Lung (tissue), 12 donors: ENCODE results near the gene ADNP. TPM values are rescaled to one million over a fixed set of nuclear protein-coding genes. Genes with fewer than 3 reads are reported as not detected.

Experiments
- ATAC-seq: fragments of 200-7000 bp; cut with Tn5 transposase; one replicate; pipeline ENCODE4 v1.9.1; 2020; ENCODE audit warnings: moderate number of reproducible peaks; ENCODE audit not compliant: insufficient read depth, low FRiP score
- DNase-seq, 3 donors: peaks; one replicate each; pipeline ENCODE4 v3.0.0-alpha.2; 2013 to 2017
- H3K27ac ChIP-seq, 2 donors: one replicate each; pipeline ENCODE4 v1.5.1; 2013; ENCODE audit warnings: mild to moderate bottlenecking in 2 of 2, moderate library complexity in 2 of 2, control low read depth in 1 of 2, inconsistent platforms in 1 of 2, low read depth in 1 of 2, low read length in 1 of 2
- H3K27me3 ChIP-seq, 3 donors: one replicate each; pipeline ENCODE4 v1.5.1; 2013; ENCODE audit warnings: low read length in 2 of 3; ENCODE audit not compliant: control insufficient read depth in 3 of 3, insufficient read depth in 3 of 3
- H3K36me3 ChIP-seq, 4 donors: one replicate each; pipeline ENCODE4 v1.5.1; 2013; ENCODE audit warnings: low read length in 4 of 4, mild to moderate bottlenecking in 1 of 4, moderate library complexity in 1 of 4; ENCODE audit not compliant: control insufficient read depth in 4 of 4, insufficient read depth in 4 of 4
- H3K4me1 ChIP-seq, 5 donors: one replicate each; pipeline ENCODE4 v1.5.1; 2013; ENCODE audit warnings: low read length in 5 of 5, mild to moderate bottlenecking in 2 of 5, moderate library complexity in 1 of 5; ENCODE audit not compliant: control insufficient read depth in 5 of 5, insufficient read depth in 5 of 5
- H3K4me3 ChIP-seq: one replicate; pipeline ENCODE4 v1.5.1; 2013; ENCODE audit warnings: mild to moderate bottlenecking, control low read depth, moderate library complexity
- H3K9ac ChIP-seq, 2 donors: one replicate each; pipeline ENCODE4 v1.5.1; 2013; ENCODE audit warnings: low read length in 2 of 2, control low read depth in 1 of 2; ENCODE audit not compliant: insufficient read depth in 1 of 2
- H3K9me3 ChIP-seq, 4 donors: one replicate each; pipeline ENCODE4 v1.5.1; 2013; ENCODE audit warnings: low read length in 3 of 4, mild to moderate bottlenecking in 1 of 4, moderate library complexity in 1 of 4; ENCODE audit not compliant: control insufficient read depth in 4 of 4, insufficient read depth in 3 of 4
- WGBS, 2 donors: extraction: QIAGEN DNeasy Blood & Tissue Kit; methylation state at CpG; one replicate each; pipeline ENCODE4 v1.1.7; 2013; 5-methylcytosine and 5-hydroxymethylcytosine counted together
- polyA plus RNA-seq, 2 donors: library from polyadenylated mRNA; stranded (reverse); fragments of 200-250 nt; gene quantifications; one replicate each; pipeline ENCODE4 v1.2.1, GENCODE V29; 2013
- total RNA-seq, 2 donors: library from RNA; depleted of rRNA in 1 of 2; stranded (reverse); fragments of >200 nt in 1 of 2; gene quantifications; one replicate each; pipeline ENCODE4 v1.2.1, GENCODE V29; 2014 to 2021
- TF ChIP-seq, protein P1 (sequence below): IDR thresholded peaks from 2 replicates; pipeline ENCODE4 v1.5.1; 2012; ENCODE audit warnings: mild to moderate bottlenecking; ENCODE audit errors: control extremely low read depth, extremely low read depth
- donor health status: control.
- donor health status: control.
- donor health status: Bipolar disorder and iron deficiency.
- donor health status: healthy.
- donor health status: DM: yes; HTN: yes; CAD: no.

Gene ADNP
- total and polyA plus RNA-seq, 4 donors: 18.0 to 81.5 (median 41.5) TPM

DNA sequence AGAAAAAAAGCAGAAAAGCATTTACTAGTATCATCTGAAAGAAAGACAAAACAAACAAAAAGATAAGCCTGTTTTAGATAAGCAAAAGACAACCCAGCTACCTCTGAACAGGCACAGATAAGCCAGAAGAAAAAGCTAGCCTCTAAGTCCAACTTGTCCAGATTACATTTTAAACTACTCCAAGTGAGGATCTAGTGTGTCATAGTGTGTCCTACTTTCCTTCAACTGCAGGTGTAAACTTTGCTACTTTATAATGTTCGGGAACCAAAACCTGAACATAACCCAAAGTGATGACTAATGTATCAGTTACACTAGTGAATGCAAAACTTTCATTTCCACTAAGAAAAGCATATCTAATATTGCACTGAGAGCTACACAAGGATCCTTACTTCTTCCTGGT lies 19.5 kb downstream of the ADNP start:
- H3K27ac ChIP-seq: no peak overlapping the region
- WGBS, 2 donors: 56 to 85% methylated on average over 1 of the region's 1 CpG
- H3K9ac ChIP-seq: no peak overlapping the region
- no peak for ATAC-seq
- no peak for DNase-seq
- H3K4me1 ChIP-seq: peaks cover 3 to 37% (median 8%) of the 10 kb centered on the region in 5 donors
- TF ChIP-seq, protein P1, sequence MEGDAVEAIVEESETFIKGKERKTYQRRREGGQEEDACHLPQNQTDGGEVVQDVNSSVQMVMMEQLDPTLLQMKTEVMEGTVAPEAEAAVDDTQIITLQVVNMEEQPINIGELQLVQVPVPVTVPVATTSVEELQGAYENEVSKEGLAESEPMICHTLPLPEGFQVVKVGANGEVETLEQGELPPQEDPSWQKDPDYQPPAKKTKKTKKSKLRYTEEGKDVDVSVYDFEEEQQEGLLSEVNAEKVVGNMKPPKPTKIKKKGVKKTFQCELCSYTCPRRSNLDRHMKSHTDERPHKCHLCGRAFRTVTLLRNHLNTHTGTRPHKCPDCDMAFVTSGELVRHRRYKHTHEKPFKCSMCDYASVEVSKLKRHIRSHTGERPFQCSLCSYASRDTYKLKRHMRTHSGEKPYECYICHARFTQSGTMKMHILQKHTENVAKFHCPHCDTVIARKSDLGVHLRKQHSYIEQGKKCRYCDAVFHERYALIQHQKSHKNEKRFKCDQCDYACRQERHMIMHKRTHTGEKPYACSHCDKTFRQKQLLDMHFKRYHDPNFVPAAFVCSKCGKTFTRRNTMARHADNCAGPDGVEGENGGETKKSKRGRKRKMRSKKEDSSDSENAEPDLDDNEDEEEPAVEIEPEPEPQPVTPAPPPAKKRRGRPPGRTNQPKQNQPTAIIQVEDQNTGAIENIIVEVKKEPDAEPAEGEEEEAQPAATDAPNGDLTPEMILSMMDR: no peak
- H3K27me3 ChIP-seq: no peaks in the 10 kb centered on the region
- peaks cover 0 to 7% (median under 1%) of the 10 kb centered on the region in 4 donors for H3K36me3 ChIP-seq
- H3K9me3 ChIP-seq: no peaks in the 10 kb centered on the region
- no peak overlapping the region for H3K4me3 ChIP-seq

DNA sequence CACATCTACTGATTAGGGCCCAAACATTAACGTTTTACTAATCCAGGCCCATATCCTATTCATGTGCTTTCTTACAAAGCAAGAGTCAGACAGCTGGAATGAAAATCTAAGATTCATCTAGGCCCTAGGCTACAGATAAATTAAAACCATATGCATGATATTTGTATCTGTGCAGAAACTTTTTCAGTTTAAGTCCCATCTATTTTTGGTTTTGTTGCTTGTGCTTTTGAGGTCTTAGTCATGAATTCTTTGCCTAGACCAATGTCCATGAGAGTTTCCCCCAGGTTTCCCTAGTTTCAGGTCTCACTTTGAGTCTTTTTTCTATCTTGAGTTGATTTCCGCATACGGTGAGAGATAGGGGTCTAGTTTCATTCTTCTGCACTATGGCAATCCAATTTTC lies 20.2 kb downstream of the ADNP start:
- Histone ChIP-seq H3K36me3 (peaks cover 0 to 4% (median 0%) of the 10 kb centered on the region in 4 donors), H3K9me3 (no peaks in the 10 kb centered on the region), H3K9ac (no peak overlapping the region), H3K27me3 (no peaks in the 10 kb centered on the region), H3K4me1 (peaks cover 4 to 34% (median 10%) of the 10 kb centered on the region in 5 donors), H3K4me3 (no peak overlapping the region), H3K27ac (no peak overlapping the region)
- TF ChIP-seq, protein P1: no peak
- ATAC-seq (no peak), DNase-seq (no peak)
- WGBS, 2 donors: 70 to 78% methylated on average over 3 of the region's 3 CpGs

DNA sequence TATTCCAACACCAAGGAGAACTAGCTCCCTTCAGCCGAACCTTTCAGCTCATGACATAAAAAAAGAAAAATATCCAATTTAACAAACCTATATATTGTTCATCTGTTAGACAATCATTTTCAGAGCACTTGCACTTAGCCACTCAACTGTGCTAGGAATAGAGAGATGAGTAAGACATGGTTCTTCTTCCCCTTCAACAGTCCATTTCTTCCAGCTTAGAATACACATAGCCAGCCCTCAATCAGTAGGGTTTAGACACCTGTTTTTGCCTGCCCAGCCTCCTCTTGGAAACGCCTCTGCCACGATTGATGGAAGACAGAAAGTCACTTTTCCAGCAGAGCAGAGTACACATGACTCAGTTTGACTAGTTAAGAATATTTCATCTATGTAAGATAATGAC lies 21.8 kb downstream of the ADNP start:
- H3K27me3 ChIP-seq: no peaks in the 10 kb centered on the region
- no peak overlapping the region for H3K4me3 ChIP-seq
- H3K27ac ChIP-seq: no peak overlapping the region
- 91 to 95% methylated on average over 3 of the region's 3 CpGs for WGBS, 2 donors
- H3K9me3 ChIP-seq: no peaks in the 10 kb centered on the region
- no peak for DNase-seq
- no peak for ATAC-seq
- H3K36me3 ChIP-seq: peaks cover 0 to 4% (median 0%) of the 10 kb centered on the region in 4 donors
- TF ChIP-seq, protein P1: no peak
- H3K4me1 ChIP-seq: peaks cover 4 to 29% (median 13%) of the 10 kb centered on the region in 5 donors
- H3K9ac ChIP-seq: no peak overlapping the region

DNA sequence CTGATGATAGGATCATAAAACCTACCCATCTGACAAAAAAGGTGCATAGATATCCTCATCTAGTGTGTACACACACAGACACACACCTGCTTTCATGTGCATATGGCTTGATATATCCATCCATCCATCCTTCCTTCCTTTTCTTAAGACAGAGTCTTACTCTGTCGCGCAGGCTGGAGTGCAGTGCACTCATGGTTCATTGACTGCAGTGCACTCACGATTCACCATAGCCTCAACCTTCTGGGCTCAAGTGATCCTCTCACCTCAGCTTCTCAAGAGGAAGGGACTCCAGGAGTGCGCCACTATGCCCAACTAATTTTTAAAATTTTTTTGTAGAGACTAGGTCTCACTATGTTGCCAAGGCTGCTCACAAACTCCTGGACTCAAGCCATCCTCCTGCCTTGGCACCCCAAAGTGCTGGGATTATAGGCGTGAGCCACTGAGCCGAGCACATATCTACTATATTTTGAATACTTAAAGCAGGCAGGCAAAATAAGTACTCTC lies 27.1 kb downstream of the ADNP start:
- Histone ChIP-seq H3K36me3 (peaks cover 7 to 34% (median 10%) of the 10 kb centered on the region in 4 donors), H3K4me1 (peaks cover 5 to 18% (median 17%) of the 10 kb centered on the region in 5 donors), H3K4me3 (no peak overlapping the region), H3K9me3 (no peaks in the 10 kb centered on the region), H3K27ac (no peak overlapping the region), H3K27me3 (no peaks in the 10 kb centered on the region), H3K9ac (peak overlapping the region in 1 of 2 donors; percentile 26)
- TF ChIP-seq, protein P1: no peak
- ATAC-seq (no peak), DNase-seq (no peak)
- WGBS, 2 donors: 68 to 82% methylated on average over 6 of the region's 6 CpGs
